IPS DF 4.7 (cell line): ENCODE results near the gene STX5.
"Not testable (repeated sequence)": the region's sequence is repeated elsewhere in the genome, so short reads cannot be mapped to it uniquely, and the experiment has no call there.

ENCODE experiments used
- DNase-seq: peaks from one replicate; pipeline ENCODE4 v3.0.0-alpha.2; 2013; ENCODE audit warnings: low spot score; ENCODE audit errors: extremely low read depth

Gene STX5

GRCh38 chr11:62854825-62855570 lies 23.1 kb upstream of the STX5 start:
- no peak for DNase-seq

GRCh38 chr11:62854013-62854824 lies 22.4 kb upstream of the STX5 start:
- no peak for DNase-seq

GRCh38 chr11:62853279-62853965 lies 21.6 kb upstream of the STX5 start:
- no peak for DNase-seq

GRCh38 chr11:62852523-62853188 lies 20.8 kb upstream of the STX5 start:
- no peak for DNase-seq

GRCh38 chr11:62851807-62852522 lies 20.1 kb upstream of the STX5 start:
- DNase-seq, result no peak

- DNase-seq, result peak; percentile 68
Observed at GRCh38 chr11:62850911-62851806, 19.3 kb upstream of the STX5 start.

- DNase-seq, result no peak
Observed at GRCh38 chr11:62847767-62848314, 16.0 kb upstream of the STX5 start.

GRCh38 chr11:62846177-62846576 lies 14.3 kb upstream of the STX5 start:
- DNase-seq, result no peak

GRCh38 chr11:62844154-62844553 lies 12.3 kb upstream of the STX5 start:
- no peak for DNase-seq

- no peak for DNase-seq
Observed at GRCh38 chr11:62843466-62843865, 11.6 kb upstream of the STX5 start.

- DNase-seq, result not testable (repeated sequence)
Observed at GRCh38 chr11:62842891-62843290, 11.0 kb upstream of the STX5 start.

GRCh38 chr11:62842171-62842741 lies 10.4 kb upstream of the STX5 start:
- no peak for DNase-seq

- peak; percentile 99 for DNase-seq
Observed at GRCh38 chr11:62841361-62842170, 9.7 kb upstream of the STX5 start.

GRCh38 chr11:62840721-62841360 lies 9.0 kb upstream of the STX5 start:
- DNase-seq, result not testable (repeated sequence)

- peak; percentile 74 for DNase-seq
Observed at GRCh38 chr11:62839050-62839945, 7.4 kb upstream of the STX5 start, which contains the start of gene WDR74. Gene WDR74, minus strand, starts transcription at chr11:62839590. Its CDS starts 20 bp downstream, at chr11:62839570.

GRCh38 chr11:62835336-62835735 lies 3.5 kb upstream of the STX5 start:
- DNase-seq, result no peak
